ENCODE results near the gene ARHGEF40. TPM values are rescaled to one million over a fixed set of nuclear protein-coding genes. Genes with fewer than 3 reads are reported as not detected.

Gene ARHGEF40
- total and polyA plus RNA-seq, 7 donors = 12.5 to 48.5 (median 17.5) TPM

GRCh38 chr14:21113369-21113768 is 43.3 kb downstream of the ARHGEF40 start:
- Histone ChIP-seq H3K27me3 (no peaks in the 10 kb centered on the region), H3K4me3 (no peak overlapping the region), H3K4me1 (no peaks in the 10 kb centered on the region), H3K36me3 (no peaks in the 10 kb centered on the region), H3K27ac (no peak overlapping the region), H3K9me3 (no peaks in the 10 kb centered on the region)
- intact Hi-C loops (cut with DNase I) = loop anchor here (10.0 kb wide), 1 partner anchor 59 kb away; the partner anchor contains the start of gene RNASE8
- no peak for DNase-seq
- 94 to 97% methylated on average over 2 of the region's 2 CpGs for WGBS, 2 donors
- TF ChIP-seq POLR2AphosphoS5 (IDR thresholded peaks at IDR 0.05) (no peak), EP300 (IDR thresholded peaks at IDR 0.05) (no peak), POLR2A (IDR thresholded peaks at IDR 0.05) (no peak), CTCF (IDR thresholded peaks at IDR 0.05) (no peak)

- no peak for DNase-seq
- intact Hi-C loops (cut with DNase I) = loop anchor here (10.0 kb wide), 1 partner anchor 64 kb away; the partner anchor contains the start of gene RNASE8
- Histone ChIP-seq H3K9me3 (no peaks in the 10 kb centered on the region), H3K4me3 (no peak overlapping the region), H3K27ac (no peak overlapping the region), H3K36me3 (no peaks in the 10 kb centered on the region), H3K4me1 (no peaks in the 10 kb centered on the region), H3K27me3 (no peaks in the 10 kb centered on the region)
- TF ChIP-seq POLR2AphosphoS5 (IDR thresholded peaks at IDR 0.05) = no peak
- TF ChIP-seq CTCF (IDR thresholded peaks at IDR 0.05) = no peak
- TF ChIP-seq POLR2A (IDR thresholded peaks at IDR 0.05) = no peak
- TF ChIP-seq EP300 (IDR thresholded peaks at IDR 0.05) = no peak
- 93 to 96% methylated on average over 3 of the region's 3 CpGs for WGBS, 2 donors
These were observed 48.8 kb downstream of the ARHGEF40 start for GRCh38 chr14:21118933-21119332.

- H3K4me1 ChIP-seq = no peaks in the 10 kb centered on the region
- H3K4me3 ChIP-seq = no peak overlapping the region
- no peak for DNase-seq
- no peaks in the 10 kb centered on the region for H3K27me3 ChIP-seq
- H3K36me3 ChIP-seq = no peaks in the 10 kb centered on the region
- intact Hi-C loops (cut with DNase I) = no loop called here
- TF ChIP-seq POLR2A (IDR thresholded peaks at IDR 0.05) (no peak), EP300 (IDR thresholded peaks at IDR 0.05) (no peak), POLR2AphosphoS5 (IDR thresholded peaks at IDR 0.05) (no peak), CTCF (IDR thresholded peaks at IDR 0.05) (no peak)
- no peak overlapping the region for H3K27ac ChIP-seq
- WGBS, 2 donors = 80 to 85% methylated on average over 6 of the region's 6 CpGs
- no peaks in the 10 kb centered on the region for H3K9me3 ChIP-seq
These were observed 50.6 kb downstream of the ARHGEF40 start for GRCh38 chr14:21120686-21121085.

GRCh38 chr14:21121122-21121521 is 51.0 kb downstream of the ARHGEF40 start:
- H3K27me3 ChIP-seq = no peaks in the 10 kb centered on the region
- H3K36me3 ChIP-seq = no peaks in the 10 kb centered on the region
- H3K9me3 ChIP-seq = no peaks in the 10 kb centered on the region
- intact Hi-C loops (cut with DNase I) = no loop called here
- no peak overlapping the region for H3K27ac ChIP-seq
- H3K4me1 ChIP-seq = no peaks in the 10 kb centered on the region
- no peak overlapping the region for H3K4me3 ChIP-seq
- DNase-seq = no peak
- no peak for TF ChIP-seq POLR2AphosphoS5 (IDR thresholded peaks at IDR 0.05)
- no peak for TF ChIP-seq EP300 (IDR thresholded peaks at IDR 0.05)
- TF ChIP-seq CTCF (IDR thresholded peaks at IDR 0.05) = no peak
- no peak for TF ChIP-seq POLR2A (IDR thresholded peaks at IDR 0.05)
- 85 to 91% methylated on average over 1 of the region's 1 CpG for WGBS, 2 donors

- WGBS, 2 donors = 95 to 96% methylated on average over 1 of the region's 1 CpG
- H3K4me1 ChIP-seq = no peaks in the 10 kb centered on the region
- no peaks in the 10 kb centered on the region for H3K36me3 ChIP-seq
- no peak for TF ChIP-seq POLR2AphosphoS5 (IDR thresholded peaks at IDR 0.05)
- TF ChIP-seq CTCF (IDR thresholded peaks at IDR 0.05) = no peak
- no peak for TF ChIP-seq POLR2A (IDR thresholded peaks at IDR 0.05)
- TF ChIP-seq EP300 (IDR thresholded peaks at IDR 0.05) = no peak
- no peak overlapping the region for H3K27ac ChIP-seq
- H3K27me3 ChIP-seq = no peaks in the 10 kb centered on the region
- DNase-seq = no peak
- intact Hi-C loops (cut with DNase I) = no loop called here
- H3K4me3 ChIP-seq = no peak overlapping the region
- no peaks in the 10 kb centered on the region for H3K9me3 ChIP-seq
These were observed 53.3 kb downstream of the ARHGEF40 start for GRCh38 chr14:21123429-21123828.
